UCSD-AML1 (cell line): ENCODE measurements around the gene EXOC2.

ENCODE experiments used
- DNase-seq: peaks from one replicate; lab custom pipeline; 2025; ENCODE audit not compliant: unreplicated experiment; lab: John Stamatoyannopoulos, UW

Gene EXOC2

DNA sequence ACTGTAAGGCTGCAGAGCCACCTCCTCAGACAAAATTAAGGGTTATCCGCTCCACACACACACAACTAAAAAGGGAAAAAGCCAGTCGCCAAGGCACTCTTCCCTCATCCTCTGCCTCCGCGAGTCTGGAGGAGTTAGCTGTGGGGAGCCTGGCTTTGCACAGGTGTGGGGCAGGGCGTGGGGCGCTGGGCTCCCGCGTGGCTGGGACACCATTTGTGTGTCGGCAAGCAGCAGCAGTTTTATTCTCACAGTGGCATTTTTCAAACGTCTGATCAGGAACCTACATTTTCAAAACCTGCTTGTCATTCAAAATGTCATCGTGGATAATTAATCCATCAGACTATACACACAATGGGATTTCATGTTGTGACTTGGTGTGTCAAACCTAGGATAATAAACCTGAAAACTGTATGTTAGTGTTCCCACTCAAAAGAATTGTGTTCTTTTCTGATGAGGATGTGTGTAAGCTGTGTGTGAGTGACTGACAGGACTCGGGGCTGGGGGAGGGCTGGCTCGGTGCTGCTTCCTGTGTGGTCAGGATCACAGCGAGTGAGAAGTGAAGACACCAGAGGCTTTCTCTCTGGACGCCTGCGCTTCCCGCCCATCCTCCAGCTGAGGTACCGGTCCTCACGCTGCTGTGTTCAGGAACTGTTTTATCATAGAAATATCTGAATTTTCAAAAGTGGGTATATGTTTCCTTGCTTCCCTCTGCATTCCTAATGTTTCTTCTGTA is 218.3 kb downstream of the EXOC2 start:
- peak; percentile 54 for DNase-seq

- DNase-seq, result no peak
These were observed 219.0 kb downstream of the EXOC2 start for GRCh38 chr6:473768-474452.

- DNase-seq, result no peak
These were observed 219.6 kb downstream of the EXOC2 start for GRCh38 chr6:473356-473755.

DNA sequence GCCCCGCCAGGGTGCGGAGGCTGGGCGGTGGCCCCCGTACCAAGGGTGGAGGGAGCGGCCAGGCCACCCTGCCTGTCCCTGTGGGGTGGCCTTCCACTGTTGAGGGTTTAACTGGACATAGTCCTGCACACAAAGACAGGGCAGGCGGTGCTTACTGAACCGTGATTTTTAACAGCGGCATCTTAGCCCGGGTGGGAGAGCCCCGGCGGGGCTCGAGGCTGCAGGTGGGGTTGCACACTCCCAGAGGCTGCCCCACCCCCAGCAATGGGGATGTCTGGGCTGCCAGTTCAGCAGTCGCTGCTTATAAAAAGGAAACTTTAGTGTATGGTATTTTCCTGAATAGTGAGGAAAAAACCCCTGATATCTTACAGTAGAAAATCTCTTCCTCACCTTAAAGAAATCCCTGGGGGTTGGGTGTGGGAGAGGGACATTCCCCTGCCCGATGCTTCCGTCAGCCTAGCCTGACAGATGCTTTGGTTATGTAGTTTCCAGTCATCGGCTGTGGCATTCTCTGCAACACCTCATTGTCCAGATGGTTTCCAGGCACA is 222.0 kb downstream of the EXOC2 start:
- no peak for DNase-seq

DNA sequence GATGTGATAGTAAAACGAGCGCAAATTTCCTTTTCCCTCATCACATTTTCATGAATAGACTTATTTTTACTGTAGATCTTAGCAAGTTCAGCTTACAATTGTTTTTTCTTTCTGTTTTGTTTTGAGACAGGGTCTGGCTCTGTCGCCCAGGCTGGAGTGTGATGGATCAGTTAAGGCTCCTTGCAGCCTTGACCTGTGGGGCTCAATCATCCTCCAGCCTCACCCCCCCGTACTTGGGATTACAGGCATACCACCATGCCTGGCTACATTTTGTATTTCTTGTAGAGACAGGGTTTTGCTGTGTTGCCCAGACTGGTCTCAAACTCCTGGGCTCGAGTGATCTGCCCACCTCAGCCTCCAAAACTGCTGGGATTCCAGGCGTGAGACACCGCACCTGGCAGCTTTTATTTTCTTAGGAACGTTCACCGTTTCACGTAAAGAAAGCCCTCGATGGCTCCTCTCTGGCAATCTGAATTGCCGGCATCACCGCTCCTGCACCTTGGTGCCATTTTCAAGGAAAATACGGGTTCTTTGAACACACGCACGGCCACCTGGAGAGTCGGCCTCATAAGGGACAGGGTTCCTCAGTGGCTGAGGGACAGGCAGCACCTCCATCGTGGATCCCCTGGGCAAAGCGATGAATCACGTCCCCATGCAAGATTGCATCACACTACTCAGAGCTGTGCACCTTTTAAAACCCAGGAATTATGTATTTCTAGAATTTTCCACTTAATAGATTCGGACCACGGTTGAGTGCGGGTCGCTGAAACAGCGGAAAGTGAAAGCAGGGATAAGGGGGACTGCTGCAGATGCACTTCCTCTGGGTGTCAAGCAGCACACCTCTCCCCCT is 222.7 kb downstream of the EXOC2 start:
- DNase-seq, result no peak

DNA sequence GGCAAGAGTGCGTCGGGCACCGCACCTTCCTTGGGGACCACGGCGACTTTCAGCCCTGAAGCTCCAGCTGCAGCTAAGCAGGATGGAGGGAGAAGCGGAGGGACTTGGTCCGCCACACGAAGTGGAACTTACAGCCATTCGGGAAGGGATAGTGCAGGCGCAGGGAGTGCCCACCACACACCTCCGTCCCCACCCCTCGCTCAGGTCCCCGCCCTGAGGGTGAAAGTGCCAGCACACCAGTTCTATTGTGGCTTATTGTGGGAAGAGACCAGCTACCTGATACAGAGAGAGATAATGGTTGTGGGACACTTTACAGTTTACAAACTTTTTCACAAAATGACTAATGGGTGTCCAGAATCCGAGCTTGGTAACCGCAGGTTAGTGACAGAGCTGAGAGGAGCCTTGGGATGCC is 225.3 kb downstream of the EXOC2 start:
- DNase-seq, result no peak

- DNase-seq, result no peak
These were observed 225.8 kb downstream of the EXOC2 start for GRCh38 chr6:467111-467510.

DNA sequence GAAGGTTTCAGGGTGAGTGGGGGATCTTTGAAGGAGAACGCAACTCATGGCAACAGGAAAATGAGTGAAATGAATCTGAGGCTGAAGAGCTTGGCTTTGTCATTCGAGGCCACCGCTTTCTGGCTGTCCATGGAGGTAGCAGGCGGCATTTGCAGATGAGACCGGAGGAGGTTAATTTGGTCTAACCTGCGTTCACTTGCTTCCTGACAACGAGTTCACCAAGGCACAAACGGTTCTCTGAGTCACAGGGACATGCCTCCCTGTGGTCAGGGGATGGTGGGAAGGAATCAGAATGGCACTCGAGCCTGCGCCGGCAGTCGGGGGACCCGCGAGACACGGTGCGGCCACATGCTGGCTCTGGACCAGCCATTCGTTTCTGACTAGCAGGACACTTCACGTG is 226.4 kb downstream of the EXOC2 start:
- DNase-seq, result no peak

DNA sequence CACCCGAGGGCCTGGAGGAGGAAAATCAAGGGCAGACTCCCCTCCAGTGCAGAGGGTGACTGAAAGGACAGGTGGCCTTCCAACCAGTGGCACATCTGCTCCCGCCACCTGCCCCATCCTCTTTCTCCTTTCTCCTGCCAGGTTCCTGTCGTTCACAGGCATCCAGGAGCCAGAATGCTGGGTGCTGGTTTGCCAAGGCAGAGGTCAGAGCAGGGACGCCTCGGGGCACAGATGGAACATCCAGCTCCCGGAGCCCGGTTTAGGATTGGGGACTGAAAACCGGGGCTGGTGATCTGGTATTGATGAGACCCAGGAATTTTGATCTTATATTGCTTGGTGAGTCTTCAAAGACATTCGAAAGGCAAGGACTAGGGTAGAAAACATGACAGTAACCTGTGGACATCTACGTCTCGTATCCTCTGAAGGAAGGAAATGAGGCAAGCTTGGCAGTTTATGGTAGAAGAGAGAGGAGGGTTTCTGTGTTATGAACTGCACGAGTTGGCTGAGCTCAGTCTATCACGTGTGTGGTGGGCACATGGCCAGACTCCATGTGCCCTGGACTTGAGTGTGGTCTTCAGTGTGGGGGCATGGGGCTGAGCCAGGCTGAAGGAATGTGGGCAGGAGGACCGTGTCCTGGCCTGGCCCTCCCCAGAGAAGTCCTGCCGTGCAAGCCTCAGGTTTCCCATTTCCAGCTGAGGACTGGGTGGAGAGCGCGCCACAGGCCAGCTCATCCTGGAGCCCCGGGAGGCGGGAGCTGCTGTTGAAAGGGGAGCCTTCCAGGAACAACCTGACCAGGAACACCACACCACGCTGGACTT is 227.2 kb downstream of the EXOC2 start:
- DNase-seq, result no peak

DNA sequence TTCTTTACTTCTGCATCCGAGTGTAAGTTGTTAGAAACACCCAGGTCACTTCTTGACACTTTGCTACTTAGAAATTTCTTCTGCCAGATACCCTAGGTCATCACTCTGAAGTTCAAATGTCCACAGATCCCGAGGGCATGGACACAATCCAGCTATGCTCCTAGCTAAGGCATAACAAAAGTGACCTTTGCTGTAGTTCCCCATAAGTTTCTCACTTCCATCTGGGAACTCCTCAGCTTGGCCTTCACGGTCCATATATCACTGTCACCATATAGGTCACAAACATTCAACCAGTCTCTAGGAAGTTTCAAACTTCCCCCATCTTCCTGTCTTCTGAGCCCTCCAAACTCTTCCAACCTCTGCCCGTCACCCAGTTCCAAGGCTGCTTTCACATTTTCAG is 236.1 kb downstream of the EXOC2 start:
- DNase-seq, result no peak

DNA sequence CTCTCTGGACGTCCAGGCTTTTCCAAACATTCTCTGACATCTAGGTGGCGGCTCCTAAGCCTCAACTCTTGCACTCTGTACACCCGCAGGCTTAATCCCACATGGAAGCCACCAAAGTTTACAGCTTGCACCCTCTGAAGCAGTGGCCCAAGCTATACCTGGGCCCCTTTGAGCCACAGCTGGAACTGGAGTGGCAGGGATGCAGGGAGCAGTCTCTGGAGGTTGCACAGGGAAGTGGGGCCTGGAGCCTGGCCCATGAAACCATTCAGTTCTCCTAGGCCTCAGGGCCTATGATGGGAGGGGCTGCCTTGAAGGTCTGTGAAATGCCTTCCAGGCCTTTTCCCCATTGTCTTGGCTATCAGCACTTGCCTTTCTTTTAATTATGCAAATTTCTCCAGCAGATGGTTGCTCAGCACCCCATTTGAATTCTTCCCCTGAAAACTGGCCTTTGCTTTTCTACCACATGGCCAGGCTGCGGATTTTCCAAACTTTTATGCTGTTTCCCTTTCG is 236.5 kb downstream of the EXOC2 start:
- no peak for DNase-seq

GRCh38 chr6:455835-456234 is 237.1 kb downstream of the EXOC2 start:
- DNase-seq, result no peak

- DNase-seq, result no peak
These were observed 237.8 kb downstream of the EXOC2 start for GRCh38 chr6:455006-455585.

- DNase-seq, result no peak
These were observed 238.6 kb downstream of the EXOC2 start for GRCh38 chr6:454148-454991.

DNA sequence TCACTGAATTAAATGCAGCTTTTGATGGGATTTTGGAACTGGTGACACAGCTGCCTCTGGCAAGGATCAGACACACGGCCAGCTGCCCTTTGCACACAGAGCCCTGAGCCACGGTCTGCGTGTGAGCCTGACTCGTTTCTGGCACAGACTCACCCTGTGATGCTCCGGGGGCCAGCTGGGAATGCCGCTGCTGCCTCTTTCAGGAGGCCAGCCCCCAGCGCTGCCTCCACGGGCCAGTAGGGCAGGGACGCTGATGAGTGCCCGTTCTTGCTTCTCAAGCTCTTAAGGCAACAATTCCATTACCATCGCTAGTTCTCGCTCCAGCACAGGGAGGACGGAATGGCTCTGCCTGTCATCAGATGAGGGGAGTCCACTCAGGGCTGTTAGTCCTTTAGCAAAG is 239.8 kb downstream of the EXOC2 start:
- DNase-seq, result no peak

DNA sequence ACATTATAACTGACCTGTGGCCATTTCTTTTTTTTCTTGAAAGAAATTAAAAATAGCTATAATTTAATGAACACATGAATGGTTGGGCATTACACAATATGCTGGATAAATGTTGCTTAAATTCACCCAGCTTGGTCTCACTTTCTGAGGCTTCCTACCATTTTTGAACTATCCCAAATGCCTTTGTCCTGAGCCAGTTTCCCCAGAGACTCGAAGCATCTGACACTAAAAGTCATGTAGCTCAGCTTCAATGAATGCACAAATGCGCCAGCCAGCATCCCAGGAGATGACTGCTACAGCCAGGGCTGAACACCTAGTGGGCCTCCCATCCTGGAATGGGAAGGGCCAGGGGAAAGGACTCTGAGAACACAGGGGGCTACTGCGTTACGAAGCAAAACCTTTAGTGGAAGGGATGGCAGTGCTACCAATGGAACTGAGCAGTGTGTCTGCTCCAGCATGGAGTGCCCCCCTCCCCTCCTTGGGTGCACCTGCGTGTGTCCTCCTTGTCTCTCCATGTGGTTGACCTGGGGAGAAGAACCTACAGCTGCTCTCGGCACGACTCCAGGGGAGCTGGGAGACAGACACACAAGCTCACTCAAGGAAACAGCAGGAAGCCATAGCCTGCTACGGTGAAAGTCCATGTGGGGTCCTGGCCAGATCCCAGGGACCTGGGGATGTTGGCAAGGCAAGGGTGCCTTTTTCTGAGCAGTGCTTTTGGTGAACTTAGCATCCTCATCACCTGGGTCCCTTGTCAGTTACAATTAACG is 240.5 kb downstream of the EXOC2 start:
- DNase-seq, result no peak

DNA sequence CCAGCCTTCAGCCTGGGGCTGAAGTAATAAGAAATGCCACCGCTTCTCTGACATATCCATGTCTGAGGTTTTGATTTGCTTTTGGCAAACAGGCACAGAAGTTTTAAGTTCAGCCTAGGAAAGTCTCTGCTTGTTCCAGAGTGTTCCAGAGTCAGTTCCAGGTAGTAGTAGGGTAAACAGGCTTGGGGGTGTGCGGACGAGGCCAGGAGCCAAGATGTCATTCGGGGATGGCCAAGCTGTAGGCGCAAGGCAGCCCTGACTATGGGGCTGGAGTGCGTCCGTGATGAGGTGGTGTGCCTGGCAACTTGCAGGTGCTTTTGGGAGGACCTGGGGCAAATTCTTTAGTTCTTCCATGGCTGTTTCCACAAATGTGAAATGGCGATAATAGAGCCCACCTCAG is 241.1 kb downstream of the EXOC2 start:
- no peak for DNase-seq

GRCh38 chr6:451336-451735 is 241.6 kb downstream of the EXOC2 start:
- DNase-seq, result no peak
